GM21423 (cell line): ENCODE data around the gene LSM11.

Experiments
- ATAC-seq: cut with Tn5 transposase; IDR thresholded peaks from one replicate; pipeline ENCODE4 v1.9.1; 2021; ENCODE audit warnings: mild to moderate bottlenecking, moderate library complexity; ENCODE audit not compliant: unreplicated experiment

LSM11 gene

DNA sequence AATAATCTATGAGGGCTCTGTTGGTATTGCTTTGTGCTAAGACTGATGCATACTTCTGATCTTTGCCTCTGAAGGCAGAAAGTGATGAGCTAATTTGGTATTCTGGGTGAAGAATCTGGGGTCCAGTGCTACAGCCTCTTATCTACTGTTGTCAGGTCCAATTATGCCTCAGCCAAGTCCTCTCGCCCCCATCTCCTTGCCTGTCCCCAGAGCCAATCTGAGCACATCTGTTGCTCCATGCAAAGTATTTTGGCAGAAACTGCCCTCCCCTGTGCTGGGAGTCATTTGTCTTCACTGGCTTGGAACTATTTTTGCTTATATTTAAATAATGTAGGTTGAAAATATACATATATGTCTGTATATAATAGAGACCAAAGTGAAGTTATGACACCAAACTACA, 23.4 kb downstream of the LSM11 start:
- ATAC-seq: no peak

DNA sequence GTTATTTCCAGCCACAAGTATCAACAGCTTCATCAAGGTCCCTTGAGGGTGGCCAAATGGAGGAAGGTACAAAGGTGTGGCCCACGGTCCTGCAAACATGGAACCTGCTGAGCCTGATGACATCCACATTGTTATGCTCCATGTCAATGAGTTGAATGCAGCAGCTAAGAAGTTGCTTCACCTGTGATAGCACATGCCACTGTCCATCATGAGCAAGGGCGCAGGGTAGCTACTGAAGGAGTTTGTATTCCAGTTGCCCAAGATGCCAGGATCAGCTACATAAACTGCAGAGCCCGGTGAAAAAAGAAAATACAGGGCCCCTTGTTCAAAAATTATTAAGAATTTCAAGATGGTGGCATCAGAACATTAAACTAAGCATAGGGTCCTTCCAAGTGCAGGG, 24.2 kb downstream of the LSM11 start:
- no peak for ATAC-seq

DNA sequence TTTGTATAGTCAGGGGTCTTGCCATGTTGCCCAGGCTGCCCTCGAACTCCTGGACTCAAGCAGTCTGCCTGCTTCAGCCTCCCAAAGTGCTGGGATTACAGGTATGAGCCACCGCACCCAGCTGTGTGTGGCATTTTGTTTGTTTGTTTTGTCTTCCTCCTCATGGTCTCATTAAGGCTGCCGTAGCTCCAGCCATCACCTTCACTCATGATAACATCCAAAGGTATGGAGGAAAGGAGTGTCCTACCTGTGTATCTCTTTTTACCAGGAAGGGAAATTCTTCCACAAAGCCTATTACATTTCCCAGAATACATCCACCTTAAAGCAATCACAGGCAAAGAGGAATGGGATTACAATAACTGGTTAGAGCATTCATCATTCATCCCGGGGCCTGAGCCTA, 27.2 kb downstream of the LSM11 start:
- ATAC-seq: no peak

- no peak for ATAC-seq
Observed at GRCh38 chr5:157772127-157772526, 28.6 kb downstream of the LSM11 start.

DNA sequence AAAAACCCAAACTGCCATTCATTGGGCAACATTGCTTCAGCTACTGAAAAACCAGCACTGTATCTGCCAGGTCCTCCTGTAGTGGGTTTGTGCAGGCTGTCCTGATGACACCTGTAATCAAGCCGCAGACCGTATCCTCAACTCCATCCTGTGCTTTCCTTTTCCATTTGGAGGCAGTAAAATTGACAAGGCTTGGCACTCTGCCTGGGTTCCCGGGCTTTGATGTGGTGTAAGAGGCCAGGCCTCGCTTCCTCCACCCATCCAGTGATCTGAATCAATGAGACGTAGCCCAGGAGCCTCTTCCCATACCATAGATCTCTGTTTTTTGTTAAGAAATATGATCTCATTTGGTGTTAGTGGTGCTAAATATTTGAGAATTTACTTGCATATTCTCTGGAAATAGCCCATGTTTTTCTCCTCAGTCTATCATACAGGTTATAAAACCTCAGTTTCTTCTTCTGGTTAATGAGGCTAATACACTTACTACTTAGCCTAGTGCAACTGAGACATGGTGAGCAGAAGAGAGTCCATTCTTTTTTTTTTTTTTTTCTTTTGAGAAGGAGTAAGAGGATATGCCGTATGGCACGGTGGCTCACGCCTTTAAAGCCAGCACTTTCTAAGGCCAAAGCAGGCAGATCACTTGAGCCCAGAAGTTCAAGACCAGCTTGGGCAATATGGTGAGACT, 34.8 kb downstream of the LSM11 start:
- ATAC-seq: no peak

- no peak for ATAC-seq
Observed at GRCh38 chr5:157779221-157779620, 35.7 kb downstream of the LSM11 start.

DNA sequence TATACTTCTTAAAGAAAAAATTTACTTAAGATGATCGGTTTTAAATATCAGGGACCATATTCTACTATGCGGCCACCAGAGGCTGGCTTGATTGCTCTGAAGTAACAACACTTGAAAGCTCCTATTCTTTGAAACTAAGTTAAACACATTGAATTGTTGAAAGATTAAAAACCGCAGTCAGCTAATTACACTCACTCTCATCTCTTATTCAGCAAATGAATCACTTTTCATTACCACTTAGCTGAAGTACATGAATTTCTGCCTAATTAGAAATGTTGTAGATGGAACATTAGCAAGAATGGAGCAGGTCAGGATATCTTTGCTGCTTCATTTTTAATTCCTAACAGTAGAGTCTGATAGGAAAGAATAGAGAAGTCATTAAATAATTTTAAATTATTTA, 42.3 kb downstream of the LSM11 start:
- no peak for ATAC-seq

GRCh38 chr5:157793301-157793700, 49.8 kb downstream of the LSM11 start:
- ATAC-seq: no peak

DNA sequence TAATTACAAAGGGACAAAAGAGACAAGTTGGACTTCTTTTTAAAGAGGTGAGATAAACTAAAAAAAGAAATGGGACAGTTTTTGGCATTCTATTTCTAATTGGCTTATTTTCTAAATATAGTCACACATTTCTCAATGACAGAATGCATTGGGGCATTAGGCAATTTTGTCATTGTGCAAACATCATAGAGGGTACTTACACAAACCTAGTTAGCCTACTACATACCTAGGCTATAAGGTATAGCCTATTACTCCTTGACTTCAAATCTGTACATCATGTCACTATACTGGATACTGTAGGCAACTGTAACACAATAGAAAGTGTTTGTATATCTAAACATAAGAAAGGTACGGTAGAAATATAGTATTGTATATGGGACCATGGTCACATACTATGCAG, 56.1 kb downstream of the LSM11 start:
- no peak for ATAC-seq

DNA sequence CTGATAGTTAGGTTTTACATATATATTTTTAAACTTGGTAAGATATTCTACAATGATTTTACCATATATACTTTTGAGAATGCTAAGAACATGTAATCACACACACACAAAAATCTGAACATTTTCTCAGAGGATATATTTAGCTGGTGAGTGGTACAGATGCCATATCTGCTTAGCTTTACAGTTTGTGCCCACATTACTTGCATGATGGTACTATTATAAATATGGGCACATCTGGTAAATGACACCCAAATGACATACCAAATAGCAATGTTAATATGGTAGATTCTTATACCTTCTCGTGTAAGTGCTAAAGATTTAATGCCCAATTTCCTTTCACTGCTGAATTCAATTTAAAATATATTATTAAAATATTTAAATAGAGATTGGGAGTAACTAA, 56.6 kb downstream of the LSM11 start:
- no peak for ATAC-seq

DNA sequence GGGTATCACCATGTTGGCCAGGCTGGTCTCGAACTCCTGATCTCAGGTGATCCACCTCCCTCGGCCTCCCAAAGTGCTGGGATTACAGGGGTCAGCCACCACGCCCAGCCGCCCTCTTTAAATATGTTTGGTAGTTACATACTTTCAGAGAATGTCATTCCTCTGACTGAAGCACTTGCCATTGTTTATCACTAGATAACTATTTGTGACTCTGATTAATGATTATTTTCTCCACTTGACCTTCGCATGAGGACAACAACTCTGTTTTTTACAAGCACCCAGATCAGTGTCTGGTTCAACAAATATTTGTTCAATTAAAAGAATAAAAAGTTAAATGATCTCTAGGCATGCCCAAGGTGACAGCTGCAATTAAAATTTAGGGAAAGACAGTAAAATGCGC, 59.2 kb downstream of the LSM11 start:
- no peak for ATAC-seq

DNA sequence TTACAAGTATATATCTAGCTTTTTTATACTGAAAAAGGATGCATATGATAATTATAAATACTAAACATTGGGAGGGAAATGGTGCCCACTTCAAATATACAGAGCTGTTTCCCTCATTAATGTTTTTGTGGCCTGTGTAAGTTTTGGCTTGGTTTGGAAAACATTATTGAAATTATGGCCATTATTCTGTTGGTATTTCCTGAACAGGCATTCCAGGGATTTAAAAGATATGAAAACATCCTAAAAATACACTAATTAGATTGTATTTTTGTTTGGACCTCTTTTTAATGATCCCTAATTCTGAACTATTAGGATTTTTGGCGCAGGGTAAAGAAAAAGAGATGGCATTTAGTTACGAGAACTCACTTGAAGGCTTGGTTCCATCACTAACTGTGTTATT, 64.5 kb downstream of the LSM11 start:
- no peak for ATAC-seq
